Measurements from ENCODE around the gene DNAH1.

DNAH1 gene

GRCh38 chr3:52408466-52408865 is 92.3 kb downstream of the DNAH1 start:
- Histone ChIP-seq H3K4me1 (ENCODE audit: insufficient read depth, low read length) (peaks cover 28% of the 10 kb centered on the region), H3K36me3 (ENCODE audit: insufficient read depth, low read length) (peaks cover 52% of the 10 kb centered on the region), H3K9me3 (ENCODE audit: low read length) (no peaks in the 10 kb centered on the region), H2AFZ (ENCODE audit: low read depth, low read length) (no peak overlapping the region), H3K27me3 (ENCODE audit: insufficient read depth, low read length) (no peaks in the 10 kb centered on the region), H3K4me3 (ENCODE audit: low read length) (peak overlapping the region; percentile 69)

GRCh38 chr3:52415800-52416199 is 99.7 kb downstream of the DNAH1 start:
- Histone ChIP-seq H3K36me3 (ENCODE audit: insufficient read depth, low read length) (peaks cover 2% of the 10 kb centered on the region), H2AFZ (ENCODE audit: low read depth, low read length) (no peak overlapping the region), H3K4me1 (ENCODE audit: insufficient read depth, low read length) (peaks cover 23% of the 10 kb centered on the region), H3K4me3 (ENCODE audit: low read length) (no peak overlapping the region), H3K9me3 (ENCODE audit: low read length) (no peaks in the 10 kb centered on the region), H3K27me3 (ENCODE audit: insufficient read depth, low read length) (no peaks in the 10 kb centered on the region)

- Histone ChIP-seq H3K9me3 (ENCODE audit: low read length) (no peaks in the 10 kb centered on the region), H2AFZ (ENCODE audit: low read depth, low read length) (no peak overlapping the region), H3K4me3 (ENCODE audit: low read length) (no peak overlapping the region), H3K4me1 (ENCODE audit: insufficient read depth, low read length) (peaks cover 5% of the 10 kb centered on the region), H3K36me3 (ENCODE audit: insufficient read depth, low read length) (no peaks in the 10 kb centered on the region), H3K27me3 (ENCODE audit: insufficient read depth, low read length) (no peaks in the 10 kb centered on the region)
Measured at GRCh38 chr3:52420388-52420787, 104.3 kb downstream of the DNAH1 start.

GRCh38 chr3:52422669-52423068 is 106.5 kb downstream of the DNAH1 start:
- H3K9me3 ChIP-seq (ENCODE audit: low read length): no peaks in the 10 kb centered on the region
- H3K36me3 ChIP-seq (ENCODE audit: insufficient read depth, low read length): no peaks in the 10 kb centered on the region
- H3K4me1 ChIP-seq (ENCODE audit: insufficient read depth, low read length): peaks cover 3% of the 10 kb centered on the region
- H3K4me3 ChIP-seq (ENCODE audit: low read length): no peak overlapping the region
- no peak overlapping the region for H2AFZ ChIP-seq (ENCODE audit: low read depth, low read length)
- no peaks in the 10 kb centered on the region for H3K27me3 ChIP-seq (ENCODE audit: insufficient read depth, low read length)

GRCh38 chr3:52423173-52423572 is 107.1 kb downstream of the DNAH1 start:
- H3K4me3 ChIP-seq (ENCODE audit: low read length): no peak overlapping the region
- H2AFZ ChIP-seq (ENCODE audit: low read depth, low read length): no peak overlapping the region
- H3K9me3 ChIP-seq (ENCODE audit: low read length): no peaks in the 10 kb centered on the region
- H3K4me1 ChIP-seq (ENCODE audit: insufficient read depth, low read length): no peaks in the 10 kb centered on the region
- no peaks in the 10 kb centered on the region for H3K36me3 ChIP-seq (ENCODE audit: insufficient read depth, low read length)
- no peaks in the 10 kb centered on the region for H3K27me3 ChIP-seq (ENCODE audit: insufficient read depth, low read length)

- Histone ChIP-seq H3K4me1 (ENCODE audit: insufficient read depth, low read length) (peaks cover 11% of the 10 kb centered on the region), H3K36me3 (ENCODE audit: insufficient read depth, low read length) (no peaks in the 10 kb centered on the region), H2AFZ (ENCODE audit: low read depth, low read length) (no peak overlapping the region), H3K4me3 (ENCODE audit: low read length) (no peak overlapping the region), H3K27me3 (ENCODE audit: insufficient read depth, low read length) (no peaks in the 10 kb centered on the region), H3K9me3 (ENCODE audit: low read length) (no peaks in the 10 kb centered on the region)
Measured at GRCh38 chr3:52428151-52429005, 112.3 kb downstream of the DNAH1 start.

GRCh38 chr3:52429031-52429430 is 112.9 kb downstream of the DNAH1 start:
- no peaks in the 10 kb centered on the region for H3K36me3 ChIP-seq (ENCODE audit: insufficient read depth, low read length)
- no peaks in the 10 kb centered on the region for H3K9me3 ChIP-seq (ENCODE audit: low read length)
- H3K4me1 ChIP-seq (ENCODE audit: insufficient read depth, low read length): peaks cover 17% of the 10 kb centered on the region
- no peaks in the 10 kb centered on the region for H3K27me3 ChIP-seq (ENCODE audit: insufficient read depth, low read length)
- H2AFZ ChIP-seq (ENCODE audit: low read depth, low read length): no peak overlapping the region
- no peak overlapping the region for H3K4me3 ChIP-seq (ENCODE audit: low read length)

GRCh38 chr3:52429779-52430415 is 113.8 kb downstream of the DNAH1 start:
- Histone ChIP-seq H2AFZ (ENCODE audit: low read depth, low read length) (no peak overlapping the region), H3K36me3 (ENCODE audit: insufficient read depth, low read length) (no peaks in the 10 kb centered on the region), H3K4me3 (ENCODE audit: low read length) (no peak overlapping the region), H3K4me1 (ENCODE audit: insufficient read depth, low read length) (peaks cover 19% of the 10 kb centered on the region), H3K27me3 (ENCODE audit: insufficient read depth, low read length) (no peaks in the 10 kb centered on the region), H3K9me3 (ENCODE audit: low read length) (no peaks in the 10 kb centered on the region)

- Histone ChIP-seq H3K9me3 (ENCODE audit: low read length) (no peaks in the 10 kb centered on the region), H3K36me3 (ENCODE audit: insufficient read depth, low read length) (no peaks in the 10 kb centered on the region), H3K27me3 (ENCODE audit: insufficient read depth, low read length) (no peaks in the 10 kb centered on the region), H3K4me1 (ENCODE audit: insufficient read depth, low read length) (peaks cover 21% of the 10 kb centered on the region), H3K4me3 (ENCODE audit: low read length) (no peak overlapping the region), H2AFZ (ENCODE audit: low read depth, low read length) (no peak overlapping the region)
Measured at GRCh38 chr3:52430416-52430810, 114.3 kb downstream of the DNAH1 start.

- Histone ChIP-seq H3K9me3 (ENCODE audit: low read length) (no peaks in the 10 kb centered on the region), H3K36me3 (ENCODE audit: insufficient read depth, low read length) (no peaks in the 10 kb centered on the region), H3K4me1 (ENCODE audit: insufficient read depth, low read length) (peaks cover 21% of the 10 kb centered on the region), H2AFZ (ENCODE audit: low read depth, low read length) (no peak overlapping the region), H3K27me3 (ENCODE audit: insufficient read depth, low read length) (no peaks in the 10 kb centered on the region), H3K4me3 (ENCODE audit: low read length) (no peak overlapping the region)
Measured at GRCh38 chr3:52431459-52432223, 115.5 kb downstream of the DNAH1 start.

- no peaks in the 10 kb centered on the region for H3K9me3 ChIP-seq (ENCODE audit: low read length)
- no peaks in the 10 kb centered on the region for H3K36me3 ChIP-seq (ENCODE audit: insufficient read depth, low read length)
- H3K4me3 ChIP-seq (ENCODE audit: low read length): no peak overlapping the region
- H3K27me3 ChIP-seq (ENCODE audit: insufficient read depth, low read length): no peaks in the 10 kb centered on the region
- H3K4me1 ChIP-seq (ENCODE audit: insufficient read depth, low read length): peaks cover 21% of the 10 kb centered on the region
- no peak overlapping the region for H2AFZ ChIP-seq (ENCODE audit: low read depth, low read length)
Measured at GRCh38 chr3:52432225-52432624, 116.1 kb downstream of the DNAH1 start.

- Histone ChIP-seq H3K4me1 (ENCODE audit: insufficient read depth, low read length) (peaks cover 21% of the 10 kb centered on the region), H3K9me3 (ENCODE audit: low read length) (no peaks in the 10 kb centered on the region)
Measured at GRCh38 chr3:52432691-52433141, 116.6 kb downstream of the DNAH1 start.

More at GRCh38 chr3:52432691-52433141, 116.6 kb downstream of the DNAH1 start:
- Histone ChIP-seq H3K36me3 (ENCODE audit: insufficient read depth, low read length) (no peaks in the 10 kb centered on the region), H2AFZ (ENCODE audit: low read depth, low read length) (no peak overlapping the region), H3K27me3 (ENCODE audit: insufficient read depth, low read length) (no peaks in the 10 kb centered on the region), H3K4me3 (ENCODE audit: low read length) (no peak overlapping the region)

Measured in neuron (in vitro differentiated cells).